Liver (tissue), 9 donors: ENCODE results near the gene IFIT1B. TPM values are rescaled to one million over a fixed set of nuclear protein-coding genes. Genes with fewer than 3 reads are reported as not detected.
A peak's percentile ranks its signal among the peaks of the same experiment; 100 is the strongest.

Experiments
- DNase-seq: peaks from one replicate; pipeline ENCODE4 v3.0.0-alpha.2; 2017; ENCODE audit warnings: low spot score
- H3K27ac ChIP-seq, 2 donors: one replicate each; pipeline ENCODE4 v1.7.0; 2013; ENCODE audit warnings: inconsistent platforms in 2 of 2, low read length in 2 of 2, control low read depth in 1 of 2, low read depth in 1 of 2, mild to moderate bottlenecking in 1 of 2
- H3K27me3 ChIP-seq, 4 donors: one replicate each; pipeline versions ENCODE4 v1.6.1 to v1.7.0; 2013; ENCODE audit warnings: low read length in 3 of 4, inconsistent platforms in 1 of 4, mild to moderate bottlenecking in 1 of 4, moderate library complexity in 1 of 4; ENCODE audit not compliant: control insufficient read depth in 4 of 4, insufficient read depth in 4 of 4
- H3K36me3 ChIP-seq, 4 donors: one replicate each; pipeline versions ENCODE4 v1.6.1 to v1.7.0; 2013; ENCODE audit warnings: low read length in 3 of 4, mild to moderate bottlenecking in 3 of 4, low read depth in 1 of 4, moderate library complexity in 1 of 4; ENCODE audit not compliant: control insufficient read depth in 4 of 4, insufficient read depth in 3 of 4
- H3K4me1 ChIP-seq, 4 donors: one replicate each; pipeline versions ENCODE4 v1.6.1 to v1.7.0; 2013; ENCODE audit warnings: low read length in 3 of 4, mild to moderate bottlenecking in 3 of 4, moderate library complexity in 1 of 4; ENCODE audit not compliant: control insufficient read depth in 4 of 4, insufficient read depth in 4 of 4
- H3K4me3 ChIP-seq, 3 donors: one replicate each; pipeline versions ENCODE4 v1.6.1 to v1.7.0; 2013; ENCODE audit warnings: low read length in 3 of 3, control low read depth in 1 of 3, low read depth in 1 of 3, mild to moderate bottlenecking in 1 of 3
- H3K9ac ChIP-seq, 2 donors: one replicate each; pipeline ENCODE4 v1.7.0; 2013; ENCODE audit warnings: low read length in 2 of 2, mild to moderate bottlenecking in 2 of 2, moderate library complexity in 2 of 2, control low read depth in 1 of 2, low read depth in 1 of 2
- H3K9me3 ChIP-seq, 4 donors: one replicate each; pipeline versions ENCODE4 v1.6.1 to v1.7.0; 2013; ENCODE audit warnings: low read length in 3 of 4; ENCODE audit not compliant: control insufficient read depth in 4 of 4
- EGR1 ChIP-seq, 2 donors: IDR thresholded peaks; 2 replicates each; pipeline ENCODE4 v1.6.1; 2016 to 2018; ENCODE audit warnings: antibody characterized with exemption in 2 of 2, low read depth in 2 of 2
- GABPA ChIP-seq, 2 donors: IDR thresholded peaks in 1 of 2; conservative IDR thresholded peaks in 1 of 2; 2 replicates each; pipeline ENCODE4 v1.6.1; 2016; ENCODE audit warnings: antibody characterized with exemption in 2 of 2, mild to moderate bottlenecking in 1 of 2, moderate library complexity in 1 of 2
- HNF4A ChIP-seq, 2 donors: conservative IDR thresholded peaks; 2 replicates each; pipeline ENCODE4 v1.6.1; 2016; ENCODE audit warnings: antibody characterized with exemption in 2 of 2, mild to moderate bottlenecking in 2 of 2
- HNF4G ChIP-seq: IDR thresholded peaks from 2 replicates; pipeline ENCODE4 v1.6.1; 2016; ENCODE audit warnings: antibody characterized with exemption
- JUND ChIP-seq, 2 donors: IDR thresholded peaks; 2 replicates each; pipeline ENCODE4 v1.6.1; 2016; ENCODE audit warnings: antibody characterized with exemption in 2 of 2
- NR2F2 ChIP-seq: IDR thresholded peaks from 2 replicates; pipeline ENCODE4 v1.6.1; 2016; ENCODE audit warnings: antibody characterized with exemption
- RAD21 ChIP-seq, 2 donors: IDR thresholded peaks; 2 replicates each; pipeline ENCODE4 v1.6.1; 2016; ENCODE audit warnings: antibody characterized with exemption in 2 of 2, mild to moderate bottlenecking in 2 of 2
- SP1 ChIP-seq: IDR thresholded peaks from 2 replicates; pipeline ENCODE4 v1.6.1; 2018; ENCODE audit warnings: antibody characterized with exemption, mild to moderate bottlenecking
- TAF1 ChIP-seq: conservative IDR thresholded peaks from 2 replicates; pipeline ENCODE4 v1.6.1; 2016; ENCODE audit warnings: antibody characterized with exemption, mild to moderate bottlenecking
- YY1 ChIP-seq: IDR thresholded peaks from 2 replicates; pipeline ENCODE4 v1.6.1; 2016; ENCODE audit warnings: antibody characterized with exemption, mild to moderate bottlenecking
- WGBS: extraction: QIAGEN DNeasy Blood & Tissue Kit; methylation state at CpG from one replicate; pipeline ENCODE4 v1.1.7; 2013; 5-methylcytosine and 5-hydroxymethylcytosine counted together
- polyA plus RNA-seq, 2 donors: library from polyadenylated mRNA; stranded (reverse) in 1 of 2; unstranded in 1 of 2; fragments of 200-250 nt in 1 of 2; fragments of >200 nt in 1 of 2; fragmentation: Nextera tagmentation in 1 of 2; extraction: Ambion mirVana in 1 of 2; gene quantifications; one replicate each; pipeline versions ENCODE4 v1.2.1 to v1.2.3, GENCODE V29; 2013 to 2015
- total RNA-seq, 2 donors: library from RNA; depleted of rRNA; stranded (reverse); fragments of >200 nt; gene quantifications; one replicate each; pipeline ENCODE4 v1.2.3, GENCODE V29; 2014
- TF ChIP-seq, protein P1 (sequence below): IDR thresholded peaks from 2 replicates; pipeline ENCODE4 v1.6.1; 2016; ENCODE audit warnings: antibody characterized with exemption
- TF ChIP-seq, protein P2 (sequence below): IDR thresholded peaks from 2 replicates; pipeline ENCODE4 v1.6.1; 2016; ENCODE audit warnings: antibody characterized with exemption
- TF ChIP-seq, protein P3 (sequence below): IDR thresholded peaks from 2 replicates; pipeline ENCODE4 v1.6.1; 2016; ENCODE audit warnings: antibody characterized with exemption
- TF ChIP-seq, protein P4 (sequence below): IDR thresholded peaks from 2 replicates; pipeline ENCODE4 v1.6.1; 2016; ENCODE audit warnings: antibody characterized with exemption, mild to moderate bottlenecking
- TF ChIP-seq, protein P5 (sequence below): fragments of 150-350 bp; IDR thresholded peaks from 2 replicates; pipeline ENCODE4 v1.5.1; 2017; ENCODE audit warnings: improper control_type of control experiment, low read depth, low read length; ENCODE audit not compliant: missing input control
- donor health status: healthy.
- donor health status: healthy.
- donor health status: healthy.
- donor health status: healthy.
- donor health status: healthy.

The IFIT1B gene
- total and polyA plus RNA-seq, 4 donors: 0.15 to 13.3 TPM; not detected in 2

DNA sequence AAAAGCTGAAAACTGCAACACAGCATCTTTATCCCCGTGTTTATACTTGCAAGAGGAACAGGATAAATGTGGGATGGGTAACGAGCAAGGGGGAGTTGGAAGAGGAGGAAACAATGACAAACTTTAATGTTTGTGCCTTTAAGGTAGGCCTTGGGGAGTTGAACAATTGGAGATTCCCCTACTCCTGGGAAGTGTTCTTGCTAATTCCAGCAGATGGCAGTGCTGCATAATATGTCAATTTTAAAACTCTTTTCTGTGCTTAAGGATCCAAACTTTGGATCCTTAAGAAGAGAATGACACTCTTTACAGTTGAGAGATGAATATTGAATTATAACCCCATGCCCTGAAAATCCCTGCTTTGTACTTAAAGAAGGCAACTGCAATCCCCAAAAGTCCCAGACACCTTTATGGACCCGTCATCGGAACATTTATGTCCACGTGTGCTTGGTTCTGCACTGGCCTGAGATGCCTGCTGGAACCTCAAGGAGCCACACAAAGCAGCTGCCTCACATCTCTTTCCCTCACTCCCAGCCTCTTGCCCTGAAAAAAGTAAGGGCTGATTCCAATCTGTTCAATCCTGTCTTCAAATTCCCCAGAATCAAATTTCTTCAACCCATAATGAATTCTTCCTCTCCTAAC, 48.5 kb downstream of the IFIT1B start:
- Histone ChIP-seq H3K36me3 (no peaks in the 10 kb centered on the region), H3K9me3 (no peaks in the 10 kb centered on the region), H3K27ac (no peak overlapping the region), H3K9ac (no peak overlapping the region), H3K4me1 (peaks cover 0 to 15% (median 14%) of the 10 kb centered on the region in 4 donors), H3K27me3 (no peaks in the 10 kb centered on the region), H3K4me3 (no peak overlapping the region)
- DNase-seq: no peak
- WGBS: 59% methylated on average over 5 of the region's 5 CpGs
- TF ChIP-seq RAD21 (IDR thresholded peaks at IDR 0.05) (peak; percentile 95 to 97), SP1 (no peak), HNF4A (conservative IDR thresholded peaks at IDR 0.05) (peak in 1 of 2 donors; percentile 28), YY1 (no peak), HNF4G (no peak), EGR1 (IDR thresholded peaks at IDR 0.05; ENCODE audit: low read depth in 2 of 2) (no peak), NR2F2 (no peak), JUND (IDR thresholded peaks at IDR 0.05) (no peak), TAF1 (no peak), GABPA (IDR thresholded peaks at IDR 0.05 in 1 of 2, conservative IDR thresholded peaks at IDR 0.05 in 1 of 2) (no peak)
- TF ChIP-seq, protein P1, sequence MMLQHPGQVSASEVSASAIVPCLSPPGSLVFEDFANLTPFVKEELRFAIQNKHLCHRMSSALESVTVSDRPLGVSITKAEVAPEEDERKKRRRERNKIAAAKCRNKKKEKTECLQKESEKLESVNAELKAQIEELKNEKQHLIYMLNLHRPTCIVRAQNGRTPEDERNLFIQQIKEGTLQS: no peak
- TF ChIP-seq, protein P2, sequence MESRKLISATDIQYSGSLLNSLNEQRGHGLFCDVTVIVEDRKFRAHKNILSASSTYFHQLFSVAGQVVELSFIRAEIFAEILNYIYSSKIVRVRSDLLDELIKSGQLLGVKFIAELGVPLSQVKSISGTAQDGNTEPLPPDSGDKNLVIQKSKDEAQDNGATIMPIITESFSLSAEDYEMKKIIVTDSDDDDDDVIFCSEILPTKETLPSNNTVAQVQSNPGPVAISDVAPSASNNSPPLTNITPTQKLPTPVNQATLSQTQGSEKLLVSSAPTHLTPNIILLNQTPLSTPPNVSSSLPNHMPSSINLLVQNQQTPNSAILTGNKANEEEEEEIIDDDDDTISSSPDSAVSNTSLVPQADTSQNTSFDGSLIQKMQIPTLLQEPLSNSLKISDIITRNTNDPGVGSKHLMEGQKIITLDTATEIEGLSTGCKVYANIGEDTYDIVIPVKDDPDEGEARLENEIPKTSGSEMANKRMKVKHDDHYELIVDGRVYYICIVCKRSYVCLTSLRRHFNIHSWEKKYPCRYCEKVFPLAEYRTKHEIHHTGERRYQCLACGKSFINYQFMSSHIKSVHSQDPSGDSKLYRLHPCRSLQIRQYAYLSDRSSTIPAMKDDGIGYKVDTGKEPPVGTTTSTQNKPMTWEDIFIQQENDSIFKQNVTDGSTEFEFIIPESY: no peak
- TF ChIP-seq, protein P3, sequence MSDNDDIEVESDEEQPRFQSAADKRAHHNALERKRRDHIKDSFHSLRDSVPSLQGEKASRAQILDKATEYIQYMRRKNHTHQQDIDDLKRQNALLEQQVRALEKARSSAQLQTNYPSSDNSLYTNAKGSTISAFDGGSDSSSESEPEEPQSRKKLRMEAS: no peak
- TF ChIP-seq, protein P4, sequence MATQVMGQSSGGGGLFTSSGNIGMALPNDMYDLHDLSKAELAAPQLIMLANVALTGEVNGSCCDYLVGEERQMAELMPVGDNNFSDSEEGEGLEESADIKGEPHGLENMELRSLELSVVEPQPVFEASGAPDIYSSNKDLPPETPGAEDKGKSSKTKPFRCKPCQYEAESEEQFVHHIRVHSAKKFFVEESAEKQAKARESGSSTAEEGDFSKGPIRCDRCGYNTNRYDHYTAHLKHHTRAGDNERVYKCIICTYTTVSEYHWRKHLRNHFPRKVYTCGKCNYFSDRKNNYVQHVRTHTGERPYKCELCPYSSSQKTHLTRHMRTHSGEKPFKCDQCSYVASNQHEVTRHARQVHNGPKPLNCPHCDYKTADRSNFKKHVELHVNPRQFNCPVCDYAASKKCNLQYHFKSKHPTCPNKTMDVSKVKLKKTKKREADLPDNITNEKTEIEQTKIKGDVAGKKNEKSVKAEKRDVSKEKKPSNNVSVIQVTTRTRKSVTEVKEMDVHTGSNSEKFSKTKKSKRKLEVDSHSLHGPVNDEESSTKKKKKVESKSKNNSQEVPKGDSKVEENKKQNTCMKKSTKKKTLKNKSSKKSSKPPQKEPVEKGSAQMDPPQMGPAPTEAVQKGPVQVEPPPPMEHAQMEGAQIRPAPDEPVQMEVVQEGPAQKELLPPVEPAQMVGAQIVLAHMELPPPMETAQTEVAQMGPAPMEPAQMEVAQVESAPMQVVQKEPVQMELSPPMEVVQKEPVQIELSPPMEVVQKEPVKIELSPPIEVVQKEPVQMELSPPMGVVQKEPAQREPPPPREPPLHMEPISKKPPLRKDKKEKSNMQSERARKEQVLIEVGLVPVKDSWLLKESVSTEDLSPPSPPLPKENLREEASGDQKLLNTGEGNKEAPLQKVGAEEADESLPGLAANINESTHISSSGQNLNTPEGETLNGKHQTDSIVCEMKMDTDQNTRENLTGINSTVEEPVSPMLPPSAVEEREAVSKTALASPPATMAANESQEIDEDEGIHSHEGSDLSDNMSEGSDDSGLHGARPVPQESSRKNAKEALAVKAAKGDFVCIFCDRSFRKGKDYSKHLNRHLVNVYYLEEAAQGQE: no peak
- TF ChIP-seq, protein P5, sequence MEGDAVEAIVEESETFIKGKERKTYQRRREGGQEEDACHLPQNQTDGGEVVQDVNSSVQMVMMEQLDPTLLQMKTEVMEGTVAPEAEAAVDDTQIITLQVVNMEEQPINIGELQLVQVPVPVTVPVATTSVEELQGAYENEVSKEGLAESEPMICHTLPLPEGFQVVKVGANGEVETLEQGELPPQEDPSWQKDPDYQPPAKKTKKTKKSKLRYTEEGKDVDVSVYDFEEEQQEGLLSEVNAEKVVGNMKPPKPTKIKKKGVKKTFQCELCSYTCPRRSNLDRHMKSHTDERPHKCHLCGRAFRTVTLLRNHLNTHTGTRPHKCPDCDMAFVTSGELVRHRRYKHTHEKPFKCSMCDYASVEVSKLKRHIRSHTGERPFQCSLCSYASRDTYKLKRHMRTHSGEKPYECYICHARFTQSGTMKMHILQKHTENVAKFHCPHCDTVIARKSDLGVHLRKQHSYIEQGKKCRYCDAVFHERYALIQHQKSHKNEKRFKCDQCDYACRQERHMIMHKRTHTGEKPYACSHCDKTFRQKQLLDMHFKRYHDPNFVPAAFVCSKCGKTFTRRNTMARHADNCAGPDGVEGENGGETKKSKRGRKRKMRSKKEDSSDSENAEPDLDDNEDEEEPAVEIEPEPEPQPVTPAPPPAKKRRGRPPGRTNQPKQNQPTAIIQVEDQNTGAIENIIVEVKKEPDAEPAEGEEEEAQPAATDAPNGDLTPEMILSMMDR: peak; percentile 91

DNA sequence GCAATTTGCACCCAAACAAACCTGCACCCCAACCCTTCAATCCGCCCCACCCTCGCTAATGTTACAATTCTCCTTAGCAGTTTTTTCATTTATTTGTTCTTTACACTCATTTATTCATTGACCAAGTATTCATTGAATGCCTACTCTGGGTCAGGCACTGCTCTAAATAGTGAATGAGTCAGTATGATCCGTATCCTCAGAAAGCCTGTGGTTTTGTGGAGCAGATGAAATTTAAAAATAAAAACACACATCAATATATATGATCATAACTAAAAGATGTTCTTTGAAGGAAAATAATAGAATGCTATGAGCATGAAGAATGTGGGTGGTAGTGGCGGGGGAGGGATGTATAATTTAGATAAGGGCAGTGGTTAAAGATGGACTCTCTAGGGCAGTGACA, 49.8 kb downstream of the IFIT1B start:
- H3K4me1 ChIP-seq: peaks cover 0 to 15% (median 14%) of the 10 kb centered on the region in 4 donors
- H3K27ac ChIP-seq: no peak overlapping the region
- H3K27me3 ChIP-seq: no peaks in the 10 kb centered on the region
- H3K9me3 ChIP-seq: no peaks in the 10 kb centered on the region
- H3K9ac ChIP-seq: no peak overlapping the region
- DNase-seq: no peak
- H3K36me3 ChIP-seq: no peaks in the 10 kb centered on the region
- 93% methylated on average over 4 of the region's 4 CpGs for WGBS
- H3K4me3 ChIP-seq: no peak overlapping the region
- TF ChIP-seq YY1 (no peak), TAF1 (no peak), HNF4G (no peak), RAD21 (IDR thresholded peaks at IDR 0.05) (no peak)
- TF ChIP-seq, protein P5: no peak
